OCI-LY7 (cell line): ENCODE data around the gene ARHGEF18. TPM values are rescaled to one million over a fixed set of nuclear protein-coding genes. Genes with fewer than 3 reads are reported as not detected.

Experiments used
- Bru-seq: library from RNA; stranded (reverse); fragments of 400-500 nt; gene quantifications from one replicate; lab custom pipeline; 2021; lab: Mats Ljungman, UMichigan
- BruChase-seq, 2 experiments: library from RNA; stranded (reverse); fragments of 400-500 nt; gene quantifications; one replicate each; lab custom pipeline; 2021; lab: Mats Ljungman, UMichigan
- BruUV-seq: library from RNA; stranded (reverse); fragments of 400-500 nt; replicated peaks from 2 replicates; lab custom pipeline; 2021; lab: Mats Ljungman, UMichigan
- CTCF ChIA-PET: fragments of 300-600 bp; sonication (Branson Sonifier 250); formaldehyde crosslinking; loops from one replicate; lab custom pipeline; 2022; ENCODE audit warnings: antibody characterized with exemption; ENCODE audit not compliant: unreplicated experiment; lab: Charles Lee
- POLR2A ChIA-PET: fragments of 300-600 bp; sonication (Branson Sonifier 250); formaldehyde crosslinking; loops from one replicate; lab custom pipeline; 2022; ENCODE audit warnings: antibody characterized with exemption; lab: Charles Lee
- DNase-seq: peaks from one replicate; pipeline ENCODE4 v3.0.0-alpha.2; 2015; ENCODE audit warnings: low spot score
- H2AFZ ChIP-seq: fragments of 200-600 bp; sonication (generic), shearing (Covaris generic); 2 replicates; pipeline ENCODE4 v1.6.1; 2014; ENCODE audit warnings: mild to moderate bottlenecking, antibody characterized with exemption, low read length, moderate library complexity
- H3K27ac ChIP-seq: fragments of 200-600 bp; sonication (generic); 2 replicates; pipeline ENCODE4 v1.5.1; 2014; ENCODE audit warnings: mixed run types, low read depth, mild to moderate bottlenecking, moderate library complexity, low read length, inconsistent platforms; ENCODE audit not compliant: poor library complexity, severe bottlenecking
- H3K36me3 ChIP-seq: fragments of 200-600 bp; sonication (generic); 2 replicates; pipeline ENCODE4 v1.6.1; 2014; ENCODE audit warnings: mild to moderate bottlenecking, antibody characterized with exemption, low read length, moderate library complexity, mixed read lengths; ENCODE audit not compliant: insufficient read depth
- H3K4me1 ChIP-seq: fragments of 200-600 bp; sonication (generic); 2 replicates; pipeline ENCODE4 v1.5.1; 2014; ENCODE audit warnings: mild to moderate bottlenecking, low read length; ENCODE audit not compliant: insufficient read depth, poor library complexity, severe bottlenecking
- H3K4me2 ChIP-seq: fragments of 200-600 bp; sonication (generic); 2 replicates; pipeline ENCODE4 v1.6.1; 2014; ENCODE audit warnings: mild to moderate bottlenecking, low read length
- H3K4me3 ChIP-seq: fragments of 200-600 bp; sonication (generic); 2 replicates; pipeline ENCODE4 v1.5.1; 2014; ENCODE audit warnings: mild to moderate bottlenecking, low read depth, low read length; ENCODE audit not compliant: poor library complexity, severe bottlenecking
- H3K79me2 ChIP-seq: fragments of 200-600 bp; sonication (generic); 2 replicates; pipeline ENCODE4 v1.6.1; 2016; ENCODE audit warnings: low read depth, mild to moderate bottlenecking, low read length, moderate library complexity, mixed read lengths; ENCODE audit not compliant: insufficient read depth
- H3K9me2 ChIP-seq: fragments of 200-600 bp; sonication (generic); 2 replicates; pipeline ENCODE4 v1.6.1; 2016; ENCODE audit warnings: mild to moderate bottlenecking, low read length, mixed read lengths; ENCODE audit not compliant: insufficient read depth
- H3K9me3 ChIP-seq: fragments of 200-600 bp; sonication (generic); 2 replicates; pipeline ENCODE4 v1.6.1; 2014; ENCODE audit warnings: mild to moderate bottlenecking, mixed run types, low read length, mixed read lengths
- H4K20me1 ChIP-seq: fragments of 200-600 bp; sonication (generic); 2 replicates; pipeline ENCODE4 v1.6.1; 2014; ENCODE audit warnings: mild to moderate bottlenecking, antibody characterized with exemption, low read length, moderate library complexity, mixed read lengths; ENCODE audit not compliant: insufficient read depth
- EZH2phosphoT487 ChIP-seq: fragments of 200-600 bp; sonication (generic); IDR thresholded peaks from 2 replicates; pipeline ENCODE4 v1.6.1; 2018; ENCODE audit warnings: low read depth, borderline replicate concordance, mild to moderate bottlenecking, mixed run types, antibody characterized with exemption, low read length, moderate library complexity, mixed read lengths
- intact Hi-C: fragments of 100-400 bp; cut with micrococcal nuclease; formaldehyde crosslinking; loops from one replicate; pipeline ENCODE4 v1.10.0; 2022; ENCODE audit not compliant: unreplicated experiment
- long read RNA-seq: library from polyadenylated mRNA; stranded (forward); transcript quantifications from one replicate; pipeline ENCODE4 v2.0.0, GENCODE V29; 2022
- total RNA-seq, 2 experiments: library from RNA; depleted of rRNA in 1 of 2; stranded (reverse); fragments of >200 nt in 1 of 2; shearing (Covaris generic) in 1 of 2; gene quantifications; 2 replicates each; pipeline ENCODE4 v1.2.3, GENCODE V29; 2014 to 2022
- TF ChIP-seq, protein P1 (sequence below): fragments of 200-600 bp; sonication (generic); conservative IDR thresholded peaks from 2 replicates; pipeline ENCODE4 v1.5.1; 2014; ENCODE audit warnings: mild to moderate bottlenecking, antibody characterized with exemption, low read length, moderate library complexity, mixed read lengths

Gene ARHGEF18
- total RNA-seq (2014; rRNA removed; shearing (Covaris generic)) (45.8 and 48.1 TPM in 2 replicates), total RNA-seq (2022) (55.2 and 59.3 TPM in 2 replicates), Bru-seq, nascent RNA (percentile 85 among the genes with signal in this experiment), BruChase-seq, experiment 1, labeled RNA remaining after a 6-hour chase (percentile 90 among the genes with signal in this experiment), BruChase-seq, experiment 2, labeled RNA remaining after a 2-hour chase (percentile 91 among the genes with signal in this experiment)
- long read RNA-seq, full-length matches to known transcripts: 1 of 54 reads
- long read RNA-seq, partial matches to known transcripts: 24 of 54 reads
- long read RNA-seq, other reads (novel, unspliced or antisense): 29 of 54 reads

DNA sequence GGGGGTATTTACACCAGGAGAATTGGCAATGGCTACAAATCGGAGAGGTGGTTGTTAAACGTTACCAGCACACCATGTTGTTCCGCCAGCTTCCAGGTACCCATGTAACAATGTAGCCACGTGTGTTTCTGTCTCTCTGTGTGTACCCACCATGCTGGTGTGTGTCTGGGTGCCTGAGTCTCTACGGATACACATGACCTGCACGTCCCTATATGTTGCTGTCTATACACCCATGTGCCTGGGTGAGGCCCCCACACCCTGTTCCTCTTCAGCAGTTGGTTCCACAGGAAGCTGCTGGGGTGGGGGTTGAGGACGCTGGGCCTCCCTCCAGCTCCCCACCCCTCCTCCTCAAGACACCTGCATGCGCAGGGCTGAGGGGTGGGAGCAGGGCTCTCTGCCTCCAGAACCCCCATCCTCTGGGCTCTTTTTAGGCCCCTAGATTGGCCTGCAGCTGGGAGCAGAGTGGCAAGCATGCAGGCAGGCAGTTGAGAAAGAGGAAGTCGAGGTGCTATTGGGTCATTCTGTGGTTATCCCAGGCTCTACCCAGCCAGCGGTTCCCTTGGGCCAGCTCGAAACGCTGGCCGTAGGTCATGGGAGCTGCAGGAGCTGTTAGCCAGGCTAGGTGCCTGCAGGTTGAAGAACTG is at the start of gene ARHGEF18:
Gene ARHGEF18 (plus strand): TSS at position 351 of the 644 bp plus-strand sequence. CDS start 13,954 bp downstream, outside the sequence.
- Histone ChIP-seq H3K9me3 (peaks cover 12% of the 10 kb centered on the region; the same call in 1 of the 2 replicates), H3K36me3 (peaks cover 43% of the 10 kb centered on the region), H3K27ac (peak within 1 kb of the TSS; percentile 93), H3K4me3 (peak within 1 kb of the TSS; percentile 96), H4K20me1 (no peaks in the 10 kb centered on the region), H2AFZ (peak within 1 kb of the TSS; percentile 35; the same call in 1 of the 2 replicates), H3K4me1 (peaks cover 70% of the 10 kb centered on the region), H3K4me2 (peak within 1 kb of the TSS; percentile 78), H3K9me2 (no peaks in the 10 kb centered on the region), H3K79me2 (peaks cover 51% of the 10 kb centered on the region)
- ChIA-PET POLR2A (interaction anchor here (0.9 to 1.9 kb wide), 6 partner anchors 8 to 249 kb away, joined by 3 to 9 read pairs (median 6); no protein-coding TSS in a partner anchor), CTCF (interaction anchor here (0.6 kb wide), 1 partner anchor 249 kb away, joined by 3 read pairs; no protein-coding TSS in a partner anchor)
- peak; percentile 97 for DNase-seq
- BruUV-seq: no TSS peak
- intact Hi-C loops: loop anchor here (2.0 to 10.0 kb wide), 3 partner anchors 124 to 250 kb away; partner anchors contain the start of gene PNPLA6
- TF ChIP-seq, protein P1, sequence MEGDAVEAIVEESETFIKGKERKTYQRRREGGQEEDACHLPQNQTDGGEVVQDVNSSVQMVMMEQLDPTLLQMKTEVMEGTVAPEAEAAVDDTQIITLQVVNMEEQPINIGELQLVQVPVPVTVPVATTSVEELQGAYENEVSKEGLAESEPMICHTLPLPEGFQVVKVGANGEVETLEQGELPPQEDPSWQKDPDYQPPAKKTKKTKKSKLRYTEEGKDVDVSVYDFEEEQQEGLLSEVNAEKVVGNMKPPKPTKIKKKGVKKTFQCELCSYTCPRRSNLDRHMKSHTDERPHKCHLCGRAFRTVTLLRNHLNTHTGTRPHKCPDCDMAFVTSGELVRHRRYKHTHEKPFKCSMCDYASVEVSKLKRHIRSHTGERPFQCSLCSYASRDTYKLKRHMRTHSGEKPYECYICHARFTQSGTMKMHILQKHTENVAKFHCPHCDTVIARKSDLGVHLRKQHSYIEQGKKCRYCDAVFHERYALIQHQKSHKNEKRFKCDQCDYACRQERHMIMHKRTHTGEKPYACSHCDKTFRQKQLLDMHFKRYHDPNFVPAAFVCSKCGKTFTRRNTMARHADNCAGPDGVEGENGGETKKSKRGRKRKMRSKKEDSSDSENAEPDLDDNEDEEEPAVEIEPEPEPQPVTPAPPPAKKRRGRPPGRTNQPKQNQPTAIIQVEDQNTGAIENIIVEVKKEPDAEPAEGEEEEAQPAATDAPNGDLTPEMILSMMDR: no peak
- TF ChIP-seq EZH2phosphoT487: no peak

DNA sequence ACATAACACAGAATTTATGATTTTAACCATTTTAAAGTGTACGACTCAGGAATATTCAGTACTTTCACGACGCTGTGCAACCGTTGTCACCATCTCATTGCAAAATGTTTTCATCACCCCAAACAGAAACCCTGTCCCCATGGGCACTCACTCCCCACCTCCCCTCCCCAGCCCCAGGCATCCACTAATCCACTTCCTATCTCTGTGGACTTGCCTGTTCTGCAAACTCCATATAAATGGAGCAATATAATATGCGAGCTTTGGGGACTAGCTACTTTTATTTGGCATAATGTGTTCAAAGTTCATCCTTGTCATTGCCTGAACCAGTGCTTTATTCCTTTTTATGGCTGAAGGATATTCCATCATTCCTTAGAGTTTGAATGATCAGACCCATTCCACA is 47.2 kb upstream of the ARHGEF18 start:
- no peak overlapping the region for H3K27ac ChIP-seq
- BruUV-seq: no TSS peak
- no peak overlapping the region for H3K4me3 ChIP-seq
- TF ChIP-seq EZH2phosphoT487: no peak
- TF ChIP-seq, protein P1: no peak
- H3K9me3 ChIP-seq: no peaks in the 10 kb centered on the region
- ChIA-PET POLR2A (interaction anchor here (0.6 kb wide), 1 partner anchor 500 kb away, joined by 3 read pairs; no protein-coding TSS in a partner anchor), CTCF (no interaction called here)
- no peak for DNase-seq
- no peak overlapping the region for H2AFZ ChIP-seq
- intact Hi-C loops: no loop called here
- H3K4me1 ChIP-seq: peaks cover 6% of the 10 kb centered on the region
- H3K79me2 ChIP-seq: no peaks in the 10 kb centered on the region
- H3K4me2 ChIP-seq: no peak overlapping the region
- H3K36me3 ChIP-seq: no peaks in the 10 kb centered on the region
- no peaks in the 10 kb centered on the region for H4K20me1 ChIP-seq
- no peaks in the 10 kb centered on the region for H3K9me2 ChIP-seq
